ENCODE measurements around the gene COL15A1.

The COL15A1 gene

DNA sequence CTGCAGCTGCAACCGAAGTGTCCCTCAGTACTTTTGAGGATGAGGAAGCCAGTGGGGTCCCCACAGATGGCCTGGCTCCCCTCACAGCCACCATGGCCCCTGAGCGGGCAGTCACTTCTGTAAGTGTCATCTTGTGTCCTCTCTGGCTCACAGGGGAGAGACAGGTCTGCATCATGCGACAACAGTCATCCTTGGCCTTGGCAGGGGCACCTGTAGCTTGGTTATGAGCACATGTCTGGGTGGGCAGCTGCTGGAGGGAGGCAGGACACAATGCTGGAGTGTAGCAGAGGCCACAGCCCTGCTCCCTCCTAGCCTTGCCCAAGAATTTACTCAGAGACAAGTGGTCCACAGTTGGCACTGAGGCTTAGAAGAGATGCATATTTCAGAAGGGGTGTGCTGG lies 71.7 kb downstream of the COL15A1 start:
- no peak for DNase-seq (ENCODE audit: low read depth)

DNA sequence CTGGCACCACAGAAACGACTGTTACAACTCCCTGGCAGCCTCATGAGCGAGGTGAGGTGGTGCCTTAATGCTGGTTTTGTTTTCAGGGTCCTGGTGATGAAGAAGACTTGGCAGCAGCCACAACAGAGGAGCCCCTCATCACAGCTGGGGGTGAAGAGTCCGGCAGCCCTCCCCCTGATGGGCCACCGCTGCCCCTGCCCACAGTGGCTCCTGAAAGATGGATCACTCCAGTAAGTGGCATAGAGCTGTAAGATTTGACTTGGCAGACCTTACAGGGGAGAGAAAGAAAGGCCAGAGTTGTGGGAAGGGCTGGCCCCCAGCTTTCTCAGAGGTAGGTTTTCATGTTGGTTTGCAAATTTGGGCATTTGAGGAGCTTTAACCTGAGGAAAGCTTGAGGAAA lies 72.2 kb downstream of the COL15A1 start:
- no peak for DNase-seq (ENCODE audit: low read depth)

DNA sequence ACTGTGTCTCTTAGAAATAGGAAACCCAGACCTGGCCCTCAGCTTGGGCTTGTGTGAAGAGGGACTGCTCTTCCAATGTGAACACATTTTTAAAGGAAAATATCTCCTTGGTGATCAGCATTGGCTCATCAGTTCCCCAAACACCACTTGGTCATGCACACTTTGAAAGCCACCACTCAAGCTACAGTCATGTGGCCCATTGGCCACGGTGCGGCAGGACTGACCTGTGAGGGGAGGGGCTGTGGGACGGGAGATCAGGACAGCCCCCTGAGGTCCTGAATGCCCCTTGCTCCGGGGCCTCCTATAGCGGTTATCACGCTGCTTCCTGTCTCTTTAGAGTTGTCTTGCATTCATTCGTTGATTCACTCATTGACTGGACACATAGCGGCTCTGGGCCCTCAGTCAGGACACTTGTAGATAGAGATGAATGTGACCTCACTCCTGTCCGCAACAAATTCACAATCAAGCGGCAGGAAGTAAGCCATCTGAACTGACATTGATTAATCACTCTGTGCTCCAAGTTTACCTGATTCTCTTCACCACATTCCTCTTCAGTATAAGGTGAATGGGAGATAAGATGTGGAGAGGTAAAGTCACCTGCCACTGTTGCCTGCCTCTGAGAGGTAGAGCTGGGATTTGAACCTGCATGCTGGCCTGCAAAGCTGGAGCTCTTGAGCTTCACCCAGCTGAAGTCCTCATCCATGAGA lies 73.1 kb downstream of the COL15A1 start:
- no peak for DNase-seq (ENCODE audit: low read depth)

DNA sequence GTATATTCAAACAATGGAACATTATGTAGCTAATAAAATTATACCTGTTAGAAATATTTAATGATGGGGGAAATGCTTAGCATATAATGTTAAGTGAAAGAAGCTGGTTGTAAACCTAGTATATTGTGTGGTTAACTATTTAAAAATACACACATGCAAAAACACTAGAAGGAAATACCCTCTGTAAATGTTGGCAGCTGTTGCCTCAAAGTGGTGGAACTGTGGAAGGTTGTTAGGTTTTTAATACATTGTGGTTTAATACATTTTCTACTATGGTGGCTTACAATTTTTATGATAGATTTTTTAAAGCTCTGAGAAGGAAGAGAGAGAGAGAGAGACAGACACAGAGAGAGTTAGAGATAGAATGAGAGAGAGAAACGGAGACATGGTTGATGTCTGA lies 74.9 kb downstream of the COL15A1 start:
- DNase-seq (ENCODE audit: low read depth): no peak

DNA sequence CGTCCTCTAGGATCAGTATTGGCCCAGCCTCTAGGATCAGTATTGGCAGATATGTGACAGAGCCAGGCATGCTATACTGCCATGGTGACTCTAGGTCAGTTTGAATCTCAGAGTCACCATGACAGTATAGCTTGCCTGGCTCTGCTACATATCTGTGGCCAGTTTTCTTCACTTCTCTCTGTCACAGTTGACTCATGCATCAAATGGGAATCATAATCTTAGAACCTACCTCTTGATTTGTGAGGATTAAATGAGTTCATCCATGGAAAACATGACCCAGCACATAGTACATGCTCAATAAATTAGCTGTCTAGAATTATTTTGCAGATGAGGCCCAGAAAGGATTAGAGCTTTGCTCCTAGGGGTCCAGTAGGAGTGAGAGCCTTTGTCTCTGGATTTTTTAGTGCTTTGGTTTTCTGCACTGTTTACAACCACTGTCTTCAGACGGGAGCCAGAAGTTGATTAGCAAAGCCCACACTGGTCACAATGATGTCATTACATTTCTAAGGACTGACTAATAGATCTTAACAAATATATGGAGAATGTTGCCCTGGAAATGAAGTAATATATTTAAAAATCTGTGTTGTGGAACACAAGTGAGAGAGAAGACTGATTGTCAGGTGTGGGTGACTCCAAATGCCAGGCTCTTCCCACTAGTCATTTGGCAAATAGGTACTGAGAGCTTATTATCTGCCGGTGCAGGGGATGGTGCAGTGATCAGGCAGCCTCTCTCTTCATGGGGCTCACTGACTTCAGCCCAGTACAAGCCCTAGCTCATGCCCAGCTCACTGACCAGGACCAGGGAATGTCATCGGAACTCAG lies 76.0 kb downstream of the COL15A1 start:
- DNase-seq (ENCODE audit: low read depth): peak; percentile 87

DNA sequence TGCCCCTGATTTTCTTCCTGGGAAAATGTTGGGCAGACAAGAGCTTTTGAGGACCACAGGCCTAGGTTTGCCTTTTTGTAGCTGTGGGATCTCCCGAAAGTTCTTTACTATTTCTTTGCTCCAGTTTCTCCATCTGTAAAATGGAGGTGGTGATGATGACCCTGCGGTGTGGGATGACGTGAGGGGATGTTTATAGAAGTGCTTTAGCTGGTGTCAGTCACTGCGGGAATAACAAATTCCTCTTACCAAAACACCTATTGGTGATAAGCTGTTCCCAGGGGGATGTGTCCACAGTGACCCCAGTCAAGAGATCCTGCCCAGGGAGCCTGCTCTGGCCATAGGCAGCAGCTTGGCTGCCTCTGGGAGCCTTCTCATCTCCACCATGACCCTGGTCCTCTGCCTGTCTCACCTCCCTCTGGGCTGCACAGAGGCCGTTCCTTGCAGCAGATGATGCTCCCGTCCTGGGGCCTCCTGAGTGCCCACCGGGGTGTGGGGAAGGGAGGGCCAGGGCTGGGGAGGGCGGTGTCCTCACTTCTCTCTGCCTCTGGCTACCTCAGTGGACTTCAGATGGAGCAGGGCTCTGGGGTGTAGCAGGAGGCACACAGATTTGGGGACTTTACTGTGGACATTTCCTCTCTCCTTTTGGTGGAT lies 77.2 kb downstream of the COL15A1 start:
- DNase-seq (ENCODE audit: low read depth): no peak

DNA sequence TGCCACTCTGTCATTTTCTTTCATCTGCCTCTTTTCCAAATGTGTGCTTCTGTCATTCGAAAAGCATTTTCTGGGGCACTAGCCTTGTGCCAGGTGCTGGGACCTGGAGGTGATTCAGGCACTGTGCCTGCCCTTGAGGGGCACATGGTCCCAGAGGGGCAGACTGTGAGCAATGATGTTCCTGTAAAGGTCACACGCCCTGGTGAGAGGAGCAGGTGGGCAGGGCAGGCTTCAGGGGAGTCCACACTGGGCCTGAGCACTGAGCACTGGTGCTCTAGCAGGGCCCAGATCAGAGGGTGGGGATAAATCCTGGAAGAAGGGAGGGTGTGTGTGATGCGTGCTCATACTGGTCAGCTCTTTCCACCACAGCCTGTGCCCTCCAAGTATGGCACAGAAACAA lies 77.8 kb downstream of the COL15A1 start:
- DNase-seq (ENCODE audit: low read depth): no peak

DNA sequence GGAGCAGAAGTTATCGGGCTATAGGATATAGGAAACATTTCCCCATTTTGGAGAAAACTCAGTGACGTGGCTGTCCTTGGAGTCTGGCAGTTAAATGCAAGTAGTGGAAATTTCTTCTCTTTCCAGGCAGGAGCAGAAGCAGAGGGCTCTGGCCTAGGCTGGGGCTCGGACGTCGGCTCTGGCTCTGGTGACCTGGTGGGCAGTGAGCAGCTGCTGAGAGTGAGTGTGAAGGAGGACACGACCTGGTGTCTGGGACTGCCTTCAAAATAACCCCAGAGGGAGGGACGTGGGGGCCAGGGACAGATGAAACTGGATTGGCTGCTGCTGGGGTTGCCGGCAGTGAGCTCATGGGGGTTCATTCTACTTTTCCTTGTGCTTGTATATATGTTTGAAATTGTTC lies 79.5 kb downstream of the COL15A1 start:
- no peak for DNase-seq (ENCODE audit: low read depth)

DNA sequence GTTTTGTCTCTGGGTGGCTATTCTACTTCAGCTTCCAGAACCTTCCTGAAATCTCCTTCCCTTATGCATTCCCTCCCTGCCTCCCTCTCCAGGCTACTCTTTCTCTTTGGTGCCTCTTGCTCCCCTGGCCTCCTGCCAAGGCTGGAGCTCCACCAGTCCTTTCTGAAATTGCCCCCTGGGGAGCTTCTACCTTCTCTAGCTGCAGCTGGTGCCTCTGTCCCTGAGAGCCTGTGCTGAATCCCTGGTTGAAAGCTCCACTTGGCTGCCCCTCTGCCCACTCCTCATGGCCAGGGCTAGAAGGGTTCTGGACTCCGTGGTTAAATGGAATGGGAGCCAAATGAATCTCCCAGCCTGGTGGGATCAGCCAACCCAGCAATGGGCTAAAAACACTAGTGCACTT lies 80.1 kb downstream of the COL15A1 start:
- no peak for DNase-seq (ENCODE audit: low read depth)

DNA sequence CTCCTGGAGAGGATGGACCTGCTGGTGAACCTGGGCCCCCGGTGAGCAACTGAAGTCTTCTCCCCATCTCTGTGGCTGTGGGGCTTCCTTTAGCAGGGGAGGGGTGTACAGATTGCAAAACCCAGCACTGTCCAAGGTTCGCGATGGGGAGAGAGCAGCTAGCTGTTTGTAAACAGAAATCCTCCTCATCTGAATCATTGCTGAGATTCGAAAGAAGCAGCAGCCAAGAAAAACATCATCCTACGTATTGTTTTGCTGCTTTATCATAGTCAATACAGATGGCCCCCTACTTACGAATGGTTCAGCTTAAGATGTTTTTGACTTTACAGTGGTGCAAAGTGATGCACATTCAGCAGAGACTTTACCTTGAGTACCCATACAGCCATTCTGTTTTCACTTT lies 81.3 kb downstream of the COL15A1 start:
- DNase-seq (ENCODE audit: low read depth): no peak

DNA sequence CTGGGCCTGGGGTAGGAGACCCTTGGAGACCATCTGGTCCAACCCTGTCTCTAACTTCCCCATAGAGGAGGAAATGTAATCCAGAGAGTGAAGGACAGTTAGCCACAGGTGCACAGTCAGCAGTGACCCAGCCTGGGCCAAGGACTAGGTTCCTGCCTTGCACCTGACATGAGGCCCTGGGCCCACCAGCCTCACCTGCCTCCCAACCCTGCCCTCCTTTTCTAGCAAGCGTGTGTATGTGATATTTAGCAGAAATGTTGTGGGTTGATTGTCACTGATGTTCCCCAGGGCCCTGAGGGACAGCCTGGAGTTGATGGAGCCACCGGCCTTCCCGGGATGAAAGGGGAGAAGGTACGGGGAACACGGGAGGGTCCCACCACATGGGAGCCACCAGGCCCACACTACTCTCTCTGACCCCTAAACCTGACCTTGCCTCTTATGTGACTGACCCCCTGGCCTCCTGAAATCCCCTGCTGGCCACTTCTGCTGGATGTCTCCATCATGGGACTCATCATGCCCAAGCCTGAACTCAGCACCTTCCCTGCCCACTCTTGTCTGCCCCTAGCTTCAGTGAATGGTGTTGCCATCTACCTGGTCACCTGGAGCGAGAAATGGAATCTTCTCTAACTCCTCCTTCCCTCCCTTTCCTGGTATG lies 82.0 kb downstream of the COL15A1 start:
- no peak for DNase-seq (ENCODE audit: low read depth)

DNA sequence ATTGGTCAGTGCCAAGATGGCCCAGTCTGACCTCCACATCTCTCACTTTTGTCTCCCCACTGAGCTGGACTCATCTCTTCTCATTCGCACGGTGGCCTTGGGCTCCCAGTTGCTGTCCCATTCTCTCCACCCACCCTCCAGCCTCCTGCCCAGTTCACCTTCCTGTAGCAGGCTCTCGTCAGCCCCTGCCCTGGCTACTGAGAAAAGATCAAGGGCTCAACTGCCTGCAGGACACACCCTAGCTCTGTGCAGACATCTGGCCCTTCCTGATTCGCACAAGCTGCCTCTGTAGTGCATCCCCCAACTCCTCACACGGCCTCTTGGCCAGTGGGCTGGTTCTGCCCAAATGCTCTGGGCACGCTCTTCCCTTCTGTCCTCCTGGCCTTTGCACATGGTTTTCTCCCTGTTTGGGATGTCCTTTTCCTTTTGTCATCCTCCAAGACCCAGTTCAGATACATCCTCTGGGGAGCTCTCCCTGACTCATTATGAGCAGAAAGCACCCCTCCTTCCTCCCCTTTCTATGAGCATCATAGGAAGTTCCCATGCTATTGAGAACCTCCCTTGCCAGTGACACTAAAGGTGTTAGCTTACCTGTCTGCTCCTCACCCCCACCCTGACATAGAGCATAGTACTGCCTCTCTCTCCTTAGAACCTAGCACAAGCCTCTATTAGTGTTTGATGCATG lies 82.7 kb downstream of the COL15A1 start:
- no peak for DNase-seq (ENCODE audit: low read depth)

DNA sequence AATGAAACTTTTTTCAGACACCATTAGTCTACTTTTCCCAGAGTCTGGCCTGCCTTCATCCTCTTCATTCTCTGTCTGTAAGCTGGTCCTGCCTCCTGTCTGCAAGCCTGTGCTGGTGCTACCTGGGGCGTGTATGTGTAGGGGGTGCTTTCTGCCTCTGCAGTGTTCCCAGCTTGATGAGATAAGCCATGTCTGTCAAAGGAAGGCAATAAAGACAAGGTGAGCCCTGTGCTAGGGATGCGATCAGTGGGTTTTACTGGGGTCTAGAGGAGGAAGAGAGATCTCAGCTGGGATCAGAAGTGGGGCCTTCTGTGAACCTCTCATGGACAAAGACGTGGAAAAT lies 83.2 kb downstream of the COL15A1 start:
- DNase-seq (ENCODE audit: low read depth): no peak

DNA sequence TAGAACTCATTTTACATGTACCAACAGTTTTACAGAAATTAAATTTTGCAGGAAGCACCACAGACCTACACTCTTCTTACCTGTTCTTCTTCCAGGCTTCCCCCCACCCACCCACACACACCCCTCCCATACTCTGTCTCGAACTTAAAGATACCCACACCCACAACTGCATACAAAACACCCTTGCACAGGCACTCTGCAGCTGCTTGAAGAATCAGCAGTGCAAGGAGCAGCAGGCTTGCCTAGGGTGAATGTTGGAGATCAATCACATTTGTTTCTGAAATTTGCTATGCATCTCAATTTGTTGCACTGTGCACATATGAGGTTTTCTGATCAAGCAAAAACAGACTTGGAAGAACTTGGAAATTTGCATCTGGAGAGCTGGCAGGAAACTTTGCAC lies 83.7 kb downstream of the COL15A1 start:
- no peak for DNase-seq (ENCODE audit: low read depth)

DNA sequence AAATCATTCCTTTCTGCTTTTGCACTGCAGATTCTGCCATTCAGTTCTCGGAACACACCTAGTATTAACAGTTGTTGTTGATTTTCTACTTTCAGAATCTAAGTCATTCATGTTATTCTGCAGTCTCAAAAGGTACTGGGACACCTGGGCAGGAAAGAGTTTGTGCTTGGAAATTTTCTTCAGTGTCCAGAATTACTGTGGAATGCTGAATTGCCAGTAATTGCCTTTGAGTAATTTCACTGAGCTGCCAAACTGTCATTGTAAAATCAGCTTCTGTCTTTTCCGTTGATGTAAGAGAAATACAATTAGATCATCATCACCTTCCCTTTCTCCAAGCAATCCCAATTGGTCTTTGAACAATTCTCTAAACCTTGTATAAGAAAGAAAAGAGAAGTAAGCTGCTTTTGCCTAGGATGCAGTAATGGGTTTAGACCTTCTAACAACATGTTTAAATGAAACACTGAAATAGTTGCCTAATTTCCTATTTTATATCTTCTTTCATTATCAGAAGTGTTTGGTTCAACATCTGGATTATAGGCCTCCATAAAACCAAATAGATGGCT lies 85.5 kb downstream of the COL15A1 start:
- no peak for DNase-seq (ENCODE audit: low read depth)

DNA sequence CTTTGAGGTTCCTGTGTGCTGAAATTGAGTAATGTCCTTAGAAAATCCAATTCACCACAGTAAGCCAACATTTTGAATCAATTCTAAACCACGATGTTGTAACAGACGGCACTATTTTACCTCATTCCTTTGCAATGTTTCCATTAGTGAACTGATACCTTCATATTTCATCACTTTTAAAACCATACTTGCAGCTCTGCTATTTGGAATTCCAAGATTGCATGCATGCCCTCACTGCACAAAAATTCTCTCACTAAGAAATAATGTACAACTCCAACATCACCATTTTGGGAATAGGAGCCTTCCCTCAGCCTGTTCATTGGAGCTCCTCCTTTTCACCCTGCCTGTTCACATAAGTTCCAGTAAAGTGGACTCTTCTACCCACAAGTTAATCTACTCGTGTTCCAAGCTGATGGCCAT lies 86.4 kb downstream of the COL15A1 start:
- DNase-seq (ENCODE audit: low read depth): peak; percentile 87

DNA sequence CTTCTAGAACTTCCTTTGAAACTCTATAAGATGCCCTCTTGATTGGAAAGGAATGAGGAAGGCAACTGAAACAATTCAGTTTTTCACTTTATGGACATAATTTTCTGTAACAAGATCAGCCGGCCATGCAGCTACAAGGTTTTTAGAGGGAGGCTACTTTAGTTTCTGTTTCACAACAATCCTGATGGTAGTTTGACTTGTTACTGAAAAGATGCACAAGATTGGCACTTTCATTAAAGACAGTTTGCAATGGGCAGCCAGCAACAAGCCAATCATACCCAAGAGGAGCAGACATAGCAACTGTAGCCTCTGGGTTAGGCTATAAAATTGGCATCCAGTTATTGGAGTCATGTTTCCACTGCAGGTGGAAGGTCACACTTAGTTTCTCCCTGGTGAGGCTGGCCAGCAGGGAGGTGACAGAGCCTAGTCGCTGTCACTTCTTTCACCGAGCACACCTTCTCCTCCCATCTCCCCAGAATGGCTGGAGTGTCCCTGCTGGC lies 87.0 kb downstream of the COL15A1 start:
- no peak for DNase-seq (ENCODE audit: low read depth)

DNA sequence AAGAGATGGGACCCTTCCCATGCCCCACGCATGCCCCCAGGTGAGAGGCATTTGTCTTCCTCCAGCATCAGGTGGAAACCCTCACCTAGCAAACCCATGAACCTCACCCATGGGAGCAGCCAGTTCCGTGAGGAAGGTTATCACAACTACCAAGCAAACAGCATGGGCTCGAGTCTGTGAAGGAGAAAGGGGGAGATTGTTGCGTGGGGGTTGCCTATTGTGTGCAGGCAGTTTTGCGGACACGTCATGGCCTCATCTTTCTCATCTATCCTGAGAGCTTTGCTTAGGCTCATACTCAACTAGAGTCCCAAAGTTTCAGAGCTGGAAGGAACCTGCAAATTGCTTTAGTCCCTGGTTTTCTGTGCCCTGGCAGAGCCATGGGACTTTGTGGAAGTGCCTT lies 87.6 kb downstream of the COL15A1 start:
- no peak for DNase-seq (ENCODE audit: low read depth)

DNA sequence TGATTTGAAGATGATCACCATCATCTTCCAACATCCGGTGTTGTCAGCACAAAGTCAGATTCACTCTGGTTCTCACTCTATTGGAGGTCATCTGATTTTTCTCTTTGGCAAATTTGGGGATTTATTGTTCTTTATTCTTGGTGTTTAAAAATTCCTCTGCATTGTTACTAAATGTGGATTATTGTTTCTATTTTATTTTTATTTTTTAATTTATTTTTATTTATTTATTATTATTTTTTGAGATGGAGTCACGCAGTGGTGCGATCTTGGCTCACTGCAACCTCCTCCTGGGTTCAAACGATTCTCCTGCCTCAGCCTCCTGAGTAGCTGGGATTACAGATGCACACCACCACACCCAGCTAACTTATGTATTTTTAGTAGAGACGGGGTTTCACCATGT lies 88.3 kb downstream of the COL15A1 start:
- DNase-seq (ENCODE audit: low read depth): no peak

DNA sequence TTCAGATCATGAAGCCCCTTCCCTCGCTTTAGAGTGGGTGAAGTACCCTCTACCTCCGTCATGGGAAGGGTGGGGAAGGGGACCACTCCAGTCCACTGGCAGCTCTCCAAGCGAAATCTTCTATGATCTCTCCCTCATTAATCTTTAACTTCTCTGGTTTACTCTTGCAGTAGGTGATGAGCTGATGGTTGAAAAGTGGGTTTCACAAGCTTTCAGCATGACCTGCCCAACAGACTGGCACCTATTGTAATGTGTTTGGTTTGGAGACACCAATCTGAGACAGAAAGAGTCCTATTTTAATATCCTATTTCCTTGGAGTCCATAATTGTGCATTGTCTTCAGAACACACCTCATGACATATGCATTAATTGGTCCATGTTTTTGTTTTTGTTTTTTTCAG lies 90.4 kb downstream of the COL15A1 start:
- no peak for DNase-seq (ENCODE audit: low read depth)

DNA sequence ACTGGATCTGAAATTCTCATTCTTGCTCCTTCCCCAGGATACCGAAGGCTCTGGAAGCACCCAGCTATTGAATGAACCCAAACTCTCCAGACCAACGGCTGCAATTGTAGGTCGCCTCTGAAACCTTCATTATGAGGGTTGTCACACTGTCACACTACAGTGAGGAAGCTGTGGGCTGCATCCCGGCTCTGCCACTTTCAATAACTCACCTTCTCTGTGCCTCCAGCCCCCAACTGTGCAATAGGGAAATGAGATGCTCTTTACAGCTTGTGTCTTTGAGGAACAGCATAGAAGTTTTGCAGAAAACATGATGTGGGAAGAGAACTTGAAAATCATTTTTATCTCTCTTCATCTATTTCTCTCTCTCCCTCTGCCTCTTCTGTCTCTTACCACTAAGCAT lies 91.6 kb downstream of the COL15A1 start:
- no peak for DNase-seq (ENCODE audit: low read depth)

All from stromal cell of bone marrow (primary cell).